Measurements from ENCODE around the gene TIMM17A.

TIMM17A gene

DNA sequence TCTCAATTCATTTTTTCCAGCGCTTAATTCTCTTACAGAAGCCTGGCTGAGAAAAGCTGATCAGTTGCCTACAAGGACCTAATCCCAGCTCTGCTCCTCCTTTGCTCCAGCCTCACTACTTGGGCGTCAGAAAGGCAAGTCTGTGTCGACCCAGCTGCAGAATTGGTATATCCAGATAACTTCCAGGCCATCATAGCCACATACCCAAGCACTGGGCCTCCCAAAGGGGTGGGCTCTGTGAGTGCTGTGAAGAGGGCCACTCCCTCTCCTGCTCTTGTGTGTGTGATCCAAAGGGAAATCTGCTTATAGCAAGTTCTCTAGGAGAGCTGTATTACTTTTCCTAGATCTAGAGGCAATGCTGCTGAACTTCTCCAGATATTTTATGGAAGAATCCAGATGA lies 27.0 kb upstream of the TIMM17A start:
- no peak overlapping the region for H3K4me3 ChIP-seq (ENCODE audit: control insufficient read depth, low read depth, low read length)
- TF ChIP-seq, protein P1, sequence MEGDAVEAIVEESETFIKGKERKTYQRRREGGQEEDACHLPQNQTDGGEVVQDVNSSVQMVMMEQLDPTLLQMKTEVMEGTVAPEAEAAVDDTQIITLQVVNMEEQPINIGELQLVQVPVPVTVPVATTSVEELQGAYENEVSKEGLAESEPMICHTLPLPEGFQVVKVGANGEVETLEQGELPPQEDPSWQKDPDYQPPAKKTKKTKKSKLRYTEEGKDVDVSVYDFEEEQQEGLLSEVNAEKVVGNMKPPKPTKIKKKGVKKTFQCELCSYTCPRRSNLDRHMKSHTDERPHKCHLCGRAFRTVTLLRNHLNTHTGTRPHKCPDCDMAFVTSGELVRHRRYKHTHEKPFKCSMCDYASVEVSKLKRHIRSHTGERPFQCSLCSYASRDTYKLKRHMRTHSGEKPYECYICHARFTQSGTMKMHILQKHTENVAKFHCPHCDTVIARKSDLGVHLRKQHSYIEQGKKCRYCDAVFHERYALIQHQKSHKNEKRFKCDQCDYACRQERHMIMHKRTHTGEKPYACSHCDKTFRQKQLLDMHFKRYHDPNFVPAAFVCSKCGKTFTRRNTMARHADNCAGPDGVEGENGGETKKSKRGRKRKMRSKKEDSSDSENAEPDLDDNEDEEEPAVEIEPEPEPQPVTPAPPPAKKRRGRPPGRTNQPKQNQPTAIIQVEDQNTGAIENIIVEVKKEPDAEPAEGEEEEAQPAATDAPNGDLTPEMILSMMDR (IDR thresholded peaks at IDR 0.05; ENCODE audit: control insufficient read depth, insufficient read depth, low read depth, low read length, missing control alignments), result no peak
- no peak for DNase-seq (ENCODE audit: low read depth)

DNA sequence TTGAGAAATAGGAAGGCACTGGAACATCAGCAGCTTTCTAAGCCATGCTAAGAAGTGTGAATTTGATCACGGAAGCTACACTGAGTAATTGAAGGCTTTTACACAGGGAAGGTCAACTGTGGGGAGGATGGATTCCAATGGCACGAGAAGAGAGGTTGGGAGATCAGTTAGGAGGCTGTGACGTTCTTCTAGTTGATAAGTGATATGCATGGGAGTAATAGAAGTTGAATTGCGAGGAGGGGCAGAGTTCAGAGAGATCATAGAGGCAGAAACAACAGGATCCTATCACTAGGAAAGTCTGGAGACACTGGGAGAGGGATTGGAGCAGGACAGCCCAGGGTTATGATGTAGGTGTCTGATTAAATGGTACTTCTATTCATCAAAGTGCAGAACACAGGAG lies 25.2 kb upstream of the TIMM17A start:
- H3K4me3 ChIP-seq (ENCODE audit: control insufficient read depth, low read depth, low read length), result no peak overlapping the region
- no peak for DNase-seq (ENCODE audit: low read depth)
- TF ChIP-seq, protein P1 (IDR thresholded peaks at IDR 0.05; ENCODE audit: control insufficient read depth, insufficient read depth, low read depth, low read length, missing control alignments), result no peak

DNA sequence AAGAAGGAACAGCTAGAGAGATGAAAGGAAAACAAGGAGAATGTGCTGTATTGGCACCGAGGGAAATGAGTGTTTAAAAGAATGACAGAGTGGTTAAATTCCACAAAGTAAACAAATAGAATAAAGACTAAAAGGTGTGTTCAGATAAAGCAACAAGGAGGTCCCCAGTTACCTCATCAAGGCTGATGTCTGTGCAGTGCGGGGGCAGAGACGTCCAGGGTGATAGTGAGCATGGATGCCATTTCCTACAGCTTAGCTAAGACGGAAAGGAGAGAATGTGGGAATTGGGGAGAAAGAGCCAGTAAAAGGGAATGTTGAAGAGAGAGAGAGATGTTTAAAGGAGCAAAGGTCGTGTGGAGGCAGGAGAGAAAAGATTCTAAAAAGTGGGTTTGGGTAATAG lies 24.5 kb upstream of the TIMM17A start:
- TF ChIP-seq, protein P1 (IDR thresholded peaks at IDR 0.05; ENCODE audit: control insufficient read depth, insufficient read depth, low read depth, low read length, missing control alignments), result no peak
- DNase-seq (ENCODE audit: low read depth), result no peak
- no peak overlapping the region for H3K4me3 ChIP-seq (ENCODE audit: control insufficient read depth, low read depth, low read length)

DNA sequence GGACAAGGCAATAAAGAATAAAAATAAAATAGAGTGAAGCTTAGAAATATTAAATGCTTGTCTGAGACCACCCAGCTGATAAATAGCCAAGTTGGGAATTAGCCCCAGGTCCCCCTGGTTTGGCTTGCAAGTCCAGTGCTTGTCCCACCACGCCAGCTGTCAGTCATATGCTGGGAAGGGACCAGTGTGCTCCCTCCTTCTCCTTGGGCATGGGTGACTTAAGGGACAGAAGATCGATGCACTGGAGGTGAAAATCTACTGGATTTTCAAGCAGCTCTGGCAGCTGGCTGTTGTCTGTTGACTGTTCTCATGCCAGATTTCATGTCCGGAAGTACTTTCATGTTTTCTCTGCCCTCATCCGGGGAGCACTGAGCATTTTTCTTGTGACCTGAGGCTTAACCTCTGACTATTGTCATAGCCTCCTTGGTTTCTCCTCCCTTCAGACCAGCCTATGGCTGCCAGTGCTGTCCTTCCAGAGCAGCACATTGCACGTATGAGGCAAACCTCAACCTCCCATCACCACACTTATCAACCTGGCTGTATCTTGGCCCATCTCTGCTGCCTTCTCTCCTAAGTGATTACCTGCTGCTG lies 21.4 kb upstream of the TIMM17A start:
- DNase-seq (ENCODE audit: low read depth), result no peak
- TF ChIP-seq, protein P1 (IDR thresholded peaks at IDR 0.05; ENCODE audit: control insufficient read depth, insufficient read depth, low read depth, low read length, missing control alignments), result no peak
- no peak overlapping the region for H3K4me3 ChIP-seq (ENCODE audit: control insufficient read depth, low read depth, low read length)

DNA sequence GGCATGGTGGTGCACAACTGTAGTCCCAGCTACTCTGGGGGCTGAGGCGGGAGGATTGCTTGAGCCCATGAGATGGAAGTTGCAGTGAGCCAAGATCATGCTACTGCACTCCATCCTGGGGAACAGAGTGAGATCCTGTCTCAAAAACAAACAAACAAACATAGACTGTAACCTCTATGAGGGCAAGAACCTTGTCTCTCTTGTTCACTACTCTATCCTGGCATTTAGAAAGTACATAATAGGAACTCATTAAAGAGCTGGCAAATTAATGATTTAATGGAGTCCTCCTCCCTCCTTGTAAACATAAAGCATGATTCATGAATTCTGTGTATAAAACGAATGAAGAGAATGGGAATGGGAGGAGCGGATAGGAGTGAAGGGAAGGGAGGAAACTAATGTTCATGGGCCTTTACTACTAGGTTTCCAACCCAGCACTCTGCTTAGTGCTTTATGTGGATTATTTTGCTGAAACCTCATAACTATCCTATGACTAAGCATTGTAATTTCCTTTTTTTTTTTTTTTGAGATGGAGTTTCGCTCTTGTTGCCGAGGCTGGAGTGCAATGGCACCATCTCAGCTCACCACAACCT lies 17.6 kb upstream of the TIMM17A start:
- no peak overlapping the region for H3K4me3 ChIP-seq (ENCODE audit: control insufficient read depth, low read depth, low read length)
- TF ChIP-seq, protein P1 (IDR thresholded peaks at IDR 0.05; ENCODE audit: control insufficient read depth, insufficient read depth, low read depth, low read length, missing control alignments), result no peak
- DNase-seq (ENCODE audit: low read depth), result peak; percentile 59

DNA sequence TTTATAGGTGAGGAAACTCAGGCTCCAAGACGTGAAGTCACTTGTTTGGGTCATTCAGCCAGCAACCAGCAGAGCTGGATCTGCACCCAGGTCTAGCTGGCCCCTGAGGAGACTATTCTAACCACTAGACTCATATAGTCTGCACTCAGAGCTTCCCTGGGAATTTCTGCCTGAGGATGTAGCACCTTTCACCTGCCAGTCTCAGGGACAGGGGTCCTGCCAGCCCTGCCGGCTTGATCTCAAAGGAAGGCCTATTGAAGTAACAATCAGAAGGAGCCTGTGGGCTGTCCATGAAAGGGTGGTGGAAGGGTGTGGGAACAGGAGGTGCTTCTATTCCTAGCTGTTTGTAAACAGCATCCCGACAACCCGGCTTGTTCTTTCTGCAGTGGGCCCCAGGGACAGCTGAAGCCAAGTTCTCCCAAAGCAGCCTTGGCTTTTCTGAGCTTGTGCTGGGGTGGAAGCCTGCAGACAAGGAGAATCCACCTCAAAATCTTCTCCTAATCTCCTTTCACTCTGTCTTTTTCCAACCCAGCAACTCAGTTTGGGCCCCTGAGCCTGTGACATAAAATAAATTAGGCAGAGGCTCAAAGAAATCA lies 16.8 kb upstream of the TIMM17A start:
- TF ChIP-seq, protein P1 (IDR thresholded peaks at IDR 0.05; ENCODE audit: control insufficient read depth, insufficient read depth, low read depth, low read length, missing control alignments), result no peak
- H3K4me3 ChIP-seq (ENCODE audit: control insufficient read depth, low read depth, low read length), result no peak overlapping the region
- no peak for DNase-seq (ENCODE audit: low read depth)
